ENCODE measurements around the gene BDP1. TPM values are rescaled to one million over a fixed set of nuclear protein-coding genes. Genes with fewer than 3 reads are reported as not detected.
A peak's percentile ranks its signal among the peaks of the same experiment; 100 is the strongest.
"Not testable (repeated sequence)": the region's sequence is repeated elsewhere in the genome, so short reads cannot be mapped to it uniquely, and the experiment has no call there.

Gene BDP1
- total RNA-seq, 1 donor from 2014 or later = 36.2 TPM

DNA sequence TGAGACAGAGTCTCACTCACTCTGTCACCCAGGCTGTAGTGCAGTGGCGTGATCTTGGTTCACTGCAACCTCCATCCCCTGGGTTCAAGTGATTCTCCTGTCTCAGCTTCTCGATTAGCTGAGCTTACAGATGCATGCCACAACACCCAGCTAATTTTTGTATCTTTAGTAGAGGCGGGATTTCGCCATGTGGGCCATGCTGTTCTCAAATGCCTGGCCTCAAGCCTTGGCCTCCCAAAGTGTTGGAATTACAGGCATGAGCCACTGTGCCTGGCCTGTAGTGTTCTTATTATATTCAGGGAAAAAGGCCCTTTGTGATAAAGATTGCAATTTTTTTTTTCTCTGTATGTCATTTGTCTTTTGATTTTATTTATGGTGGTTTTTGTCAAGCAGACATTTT, 107.7 kb downstream of the BDP1 start:
- no peaks in the 10 kb centered on the region for H3K4me1 Mint-ChIP-seq
- Histone ChIP-seq H3K79me2 (ENCODE audit: low read depth) (no peaks in the 10 kb centered on the region), H3K4me2 (no peak overlapping the region), H3K27me3 (no peaks in the 10 kb centered on the region), H3F3A (ENCODE audit: low read depth) (no peaks in the 10 kb centered on the region), H3K36me3 (peaks cover 11% of the 10 kb centered on the region), H3K9ac (no peak overlapping the region), H3K9me3 (ENCODE audit: low read depth) (no peaks in the 10 kb centered on the region), H2AFZ (replicated peaks) (no peak overlapping the region), H3K27ac (no peak overlapping the region), H3K4me1 (no peaks in the 10 kb centered on the region), H3K4me3 (no peak overlapping the region), H4K20me1 (ENCODE audit: low read depth) (no peaks in the 10 kb centered on the region)
- TF ChIP-seq EZH2phosphoT487 (IDR thresholded peaks at IDR 0.05) (no peak), EZH2 (IDR thresholded peaks at IDR 0.05) (no peak)
- TF ChIP-seq, protein P1, sequence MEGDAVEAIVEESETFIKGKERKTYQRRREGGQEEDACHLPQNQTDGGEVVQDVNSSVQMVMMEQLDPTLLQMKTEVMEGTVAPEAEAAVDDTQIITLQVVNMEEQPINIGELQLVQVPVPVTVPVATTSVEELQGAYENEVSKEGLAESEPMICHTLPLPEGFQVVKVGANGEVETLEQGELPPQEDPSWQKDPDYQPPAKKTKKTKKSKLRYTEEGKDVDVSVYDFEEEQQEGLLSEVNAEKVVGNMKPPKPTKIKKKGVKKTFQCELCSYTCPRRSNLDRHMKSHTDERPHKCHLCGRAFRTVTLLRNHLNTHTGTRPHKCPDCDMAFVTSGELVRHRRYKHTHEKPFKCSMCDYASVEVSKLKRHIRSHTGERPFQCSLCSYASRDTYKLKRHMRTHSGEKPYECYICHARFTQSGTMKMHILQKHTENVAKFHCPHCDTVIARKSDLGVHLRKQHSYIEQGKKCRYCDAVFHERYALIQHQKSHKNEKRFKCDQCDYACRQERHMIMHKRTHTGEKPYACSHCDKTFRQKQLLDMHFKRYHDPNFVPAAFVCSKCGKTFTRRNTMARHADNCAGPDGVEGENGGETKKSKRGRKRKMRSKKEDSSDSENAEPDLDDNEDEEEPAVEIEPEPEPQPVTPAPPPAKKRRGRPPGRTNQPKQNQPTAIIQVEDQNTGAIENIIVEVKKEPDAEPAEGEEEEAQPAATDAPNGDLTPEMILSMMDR (IDR thresholded peaks at IDR 0.05) = no peak
- H3K36me3 Mint-ChIP-seq = peaks cover 17% of the 10 kb centered on the region
- no peak overlapping the region for H3K27ac Mint-ChIP-seq
- DNase-seq (ENCODE audit: low spot score) = no peak
- H3K27me3 Mint-ChIP-seq (ENCODE audit: insufficient read depth, low read depth) = no peaks in the 10 kb centered on the region
- H3K9me3 Mint-ChIP-seq = no peaks in the 10 kb centered on the region
- H3K4me3 Mint-ChIP-seq = no peak overlapping the region

DNA sequence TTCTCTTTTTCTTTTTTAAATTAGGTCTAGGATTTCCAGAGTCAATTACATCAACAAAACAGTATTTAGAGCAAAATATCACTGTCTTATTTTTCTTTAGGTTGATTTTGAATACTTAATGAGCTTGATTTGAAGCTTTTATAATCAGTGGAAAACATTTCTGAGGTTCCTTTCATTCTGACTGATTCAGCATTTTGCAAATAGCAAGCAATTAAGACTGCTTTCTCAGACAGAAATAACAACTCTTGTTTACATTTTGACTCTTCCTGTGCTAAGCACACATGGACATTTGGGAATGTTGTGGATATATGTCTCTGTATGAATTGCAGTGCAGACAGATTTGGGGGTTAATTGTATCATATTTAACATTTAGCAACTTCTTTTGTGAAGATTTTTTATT, 109.4 kb downstream of the BDP1 start:
- Histone ChIP-seq H3K4me3 (no peak overlapping the region), H3F3A (ENCODE audit: low read depth) (no peaks in the 10 kb centered on the region), H3K27me3 (no peaks in the 10 kb centered on the region), H3K4me2 (no peak overlapping the region), H3K4me1 (no peaks in the 10 kb centered on the region), H4K20me1 (ENCODE audit: low read depth) (no peaks in the 10 kb centered on the region), H2AFZ (replicated peaks) (no peak overlapping the region), H3K27ac (no peak overlapping the region), H3K79me2 (ENCODE audit: low read depth) (no peaks in the 10 kb centered on the region), H3K9ac (no peak overlapping the region), H3K9me3 (ENCODE audit: low read depth) (no peaks in the 10 kb centered on the region), H3K36me3 (peaks cover 11% of the 10 kb centered on the region)
- DNase-seq (ENCODE audit: low spot score) = no peak
- no peaks in the 10 kb centered on the region for H3K9me3 Mint-ChIP-seq
- H3K27ac Mint-ChIP-seq = no peak overlapping the region
- no peaks in the 10 kb centered on the region for H3K4me1 Mint-ChIP-seq
- no peaks in the 10 kb centered on the region for H3K27me3 Mint-ChIP-seq (ENCODE audit: insufficient read depth, low read depth)
- TF ChIP-seq EZH2phosphoT487 (IDR thresholded peaks at IDR 0.05) (no peak), EZH2 (IDR thresholded peaks at IDR 0.05) (no peak)
- TF ChIP-seq, protein P1 (IDR thresholded peaks at IDR 0.05) = no peak
- peaks cover 19% of the 10 kb centered on the region for H3K36me3 Mint-ChIP-seq
- no peak overlapping the region for H3K4me3 Mint-ChIP-seq

DNA sequence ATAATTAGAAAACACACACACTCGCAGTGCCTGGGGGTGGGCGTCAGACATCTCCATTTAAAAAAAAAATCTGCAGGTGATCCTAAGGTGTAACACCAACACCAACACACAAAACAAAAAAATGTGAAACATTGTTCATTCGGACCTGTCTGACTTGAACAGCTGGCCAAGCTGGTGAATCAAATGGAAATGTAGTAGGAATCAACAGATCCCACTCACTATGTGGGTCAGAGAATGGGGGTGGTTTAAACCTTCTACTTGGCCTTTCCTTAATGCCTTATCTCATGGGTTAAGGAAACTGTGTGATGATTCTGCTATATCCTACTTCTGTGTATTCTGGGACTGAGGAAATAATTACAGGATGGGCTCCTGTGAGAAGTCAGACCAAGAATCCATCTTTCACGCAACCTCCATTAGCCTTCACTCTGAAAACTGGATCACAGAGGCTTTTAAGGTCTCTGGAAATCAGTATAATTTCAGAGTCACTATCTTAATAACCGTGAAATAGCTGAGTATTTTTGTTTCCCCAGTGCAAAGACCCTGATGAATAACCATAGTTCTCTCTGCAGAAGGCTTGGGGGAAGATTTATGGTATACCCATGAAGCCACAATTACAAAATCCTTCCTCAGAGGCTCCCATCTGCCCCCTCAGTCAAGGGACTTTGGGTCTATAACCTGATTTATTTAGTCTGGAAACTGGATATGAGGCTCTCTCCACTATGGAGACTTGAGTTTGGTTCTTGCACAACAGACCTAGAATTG, 114.5 kb downstream of the BDP1 start:
- no peaks in the 10 kb centered on the region for H3K79me2 ChIP-seq (ENCODE audit: low read depth)
- no peak overlapping the region for H3K4me2 ChIP-seq
- no peak for DNase-seq (ENCODE audit: low spot score)
- H3K27ac Mint-ChIP-seq = no peak overlapping the region
- no peak overlapping the region for H2AFZ ChIP-seq (replicated peaks)
- no peaks in the 10 kb centered on the region for H3K36me3 ChIP-seq
- no peak overlapping the region for H3K27ac ChIP-seq
- H3F3A ChIP-seq (ENCODE audit: low read depth) = no peaks in the 10 kb centered on the region
- peaks cover 8% of the 10 kb centered on the region for H3K4me1 ChIP-seq
- H3K4me1 Mint-ChIP-seq = peaks cover 13% of the 10 kb centered on the region
- H3K27me3 Mint-ChIP-seq (ENCODE audit: insufficient read depth, low read depth) = no peaks in the 10 kb centered on the region
- H3K9me3 Mint-ChIP-seq = peaks cover 2% of the 10 kb centered on the region
- TF ChIP-seq, protein P1 (IDR thresholded peaks at IDR 0.05) = no peak
- TF ChIP-seq EZH2phosphoT487 (IDR thresholded peaks at IDR 0.05) (no peak), EZH2 (IDR thresholded peaks at IDR 0.05) (no peak)
- H3K9me3 ChIP-seq (ENCODE audit: low read depth) = no peaks in the 10 kb centered on the region
- no peak overlapping the region for H3K4me3 Mint-ChIP-seq
- peaks cover 6% of the 10 kb centered on the region for H3K36me3 Mint-ChIP-seq
- H3K4me3 ChIP-seq = no peak overlapping the region
- no peaks in the 10 kb centered on the region for H4K20me1 ChIP-seq (ENCODE audit: low read depth)
- H3K27me3 ChIP-seq = no peaks in the 10 kb centered on the region
- no peak overlapping the region for H3K9ac ChIP-seq

DNA sequence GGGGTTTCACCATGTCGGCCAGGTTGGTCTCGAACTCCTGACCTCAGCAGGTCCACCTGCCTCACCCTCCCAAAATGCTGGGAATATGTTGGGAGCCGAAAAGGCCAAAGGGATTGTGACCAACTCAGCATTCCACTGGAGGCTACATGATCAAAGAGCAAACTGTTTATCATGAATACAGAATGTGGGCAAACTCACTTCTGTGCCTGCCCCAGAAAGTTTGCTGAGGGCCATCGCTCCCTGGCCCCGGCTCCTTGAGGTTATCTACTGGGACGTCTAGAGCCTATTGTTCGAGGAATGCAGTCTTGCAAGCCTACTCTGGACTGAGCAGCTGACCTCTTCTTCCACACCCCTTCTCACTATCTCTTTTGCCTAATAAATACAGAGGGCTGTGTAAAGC, 116.4 kb downstream of the BDP1 start:
- H3K27ac ChIP-seq; H3K4me3 Mint-ChIP-seq; H3K79me2 ChIP-seq (ENCODE audit: low read depth); H3K9me3 ChIP-seq (ENCODE audit: low read depth); H4K20me1 ChIP-seq (ENCODE audit: low read depth); H3K4me3 ChIP-seq; H3K4me2 ChIP-seq; H3K9me3 Mint-ChIP-seq; H3K36me3 ChIP-seq; DNase-seq (ENCODE audit: low spot score); H3K9ac ChIP-seq; H3K27me3 ChIP-seq; H3K4me1 ChIP-seq; H3K27me3 Mint-ChIP-seq (ENCODE audit: insufficient read depth, low read depth); H2AFZ ChIP-seq (replicated peaks); H3F3A ChIP-seq (ENCODE audit: low read depth); H3K36me3 Mint-ChIP-seq: not testable (repeated sequence)
- H3K27ac Mint-ChIP-seq = peak overlapping the region; percentile 39
- H3K4me1 Mint-ChIP-seq = peaks cover 13% of the 10 kb centered on the region

Data from neural progenitor cell (in vitro differentiated cells).